Measurements from ENCODE around the gene EPHA5. TPM values are rescaled to one million over a fixed set of nuclear protein-coding genes. Genes with fewer than 3 reads are reported as not detected.
A peak's percentile ranks its signal among the peaks of the same experiment; 100 is the strongest.

The EPHA5 gene
- total RNA-seq, 6 experiments from 2014 or later, result not detected

DNA sequence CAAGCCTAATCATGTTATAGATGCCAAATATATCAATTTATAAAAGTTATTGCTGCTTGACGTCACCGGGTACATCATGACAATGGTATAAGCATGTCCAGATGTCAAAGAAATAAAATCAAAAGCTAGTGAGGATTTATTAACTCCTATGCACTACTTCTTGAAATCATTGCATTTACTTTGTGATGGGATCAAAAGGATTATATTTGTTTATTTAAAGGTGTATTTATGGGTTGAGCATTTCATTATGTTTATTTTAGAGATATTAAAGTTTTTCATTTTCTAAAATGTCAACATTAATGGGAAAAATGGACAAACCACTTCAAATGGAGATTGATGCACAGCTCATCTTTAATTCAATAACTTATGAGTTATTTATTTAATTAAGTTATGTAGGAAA, 277.8 kb downstream of the EPHA5 start:
- no peak for ATAC-seq

DNA sequence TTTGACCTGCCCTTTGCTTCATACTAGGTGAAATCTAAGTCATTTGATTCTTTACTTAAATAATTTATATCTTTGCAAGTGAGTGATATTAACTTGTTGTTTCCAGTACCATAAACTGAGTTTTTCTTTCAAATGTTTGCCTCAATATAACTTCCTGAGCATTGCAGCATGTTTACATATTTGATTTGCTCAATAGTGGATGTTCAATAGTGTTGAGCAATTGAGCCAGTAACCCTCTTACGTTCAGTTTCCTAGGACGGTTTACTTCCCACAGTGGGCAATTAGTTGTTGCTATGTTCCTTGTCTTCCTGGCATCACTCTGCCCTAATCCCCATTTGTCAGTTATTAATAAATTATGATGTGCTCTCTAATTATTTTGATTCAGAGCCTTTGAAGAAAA, 278.5 kb downstream of the EPHA5 start:
- peak; percentile 82 to 95 (median 88) for ATAC-seq
- 13% methylated on average over 2 of the region's 2 CpGs for WGBS (ENCODE audit: insufficient coverage, low coverage, low lambda C conversion rate, missing lambda C conversion rate)

More for the DNA sequence above, 277.8 kb downstream of the EPHA5 start:
- no peak for DNase-seq
- Histone ChIP-seq H3K36me3 (no peaks in the 10 kb centered on the region), H3K27ac (no peak overlapping the region), H3K4me3 (no peak overlapping the region), H3K9me3 (no peaks in the 10 kb centered on the region), H3K27me3 (no peaks in the 10 kb centered on the region), H3K4me1 (peaks cover 0 to 8% (median 0%) of the 10 kb centered on the region in 4 donors)
- TF ChIP-seq POLR2A (IDR thresholded peaks at IDR 0.05), result no peak
- TF ChIP-seq, protein P1, sequence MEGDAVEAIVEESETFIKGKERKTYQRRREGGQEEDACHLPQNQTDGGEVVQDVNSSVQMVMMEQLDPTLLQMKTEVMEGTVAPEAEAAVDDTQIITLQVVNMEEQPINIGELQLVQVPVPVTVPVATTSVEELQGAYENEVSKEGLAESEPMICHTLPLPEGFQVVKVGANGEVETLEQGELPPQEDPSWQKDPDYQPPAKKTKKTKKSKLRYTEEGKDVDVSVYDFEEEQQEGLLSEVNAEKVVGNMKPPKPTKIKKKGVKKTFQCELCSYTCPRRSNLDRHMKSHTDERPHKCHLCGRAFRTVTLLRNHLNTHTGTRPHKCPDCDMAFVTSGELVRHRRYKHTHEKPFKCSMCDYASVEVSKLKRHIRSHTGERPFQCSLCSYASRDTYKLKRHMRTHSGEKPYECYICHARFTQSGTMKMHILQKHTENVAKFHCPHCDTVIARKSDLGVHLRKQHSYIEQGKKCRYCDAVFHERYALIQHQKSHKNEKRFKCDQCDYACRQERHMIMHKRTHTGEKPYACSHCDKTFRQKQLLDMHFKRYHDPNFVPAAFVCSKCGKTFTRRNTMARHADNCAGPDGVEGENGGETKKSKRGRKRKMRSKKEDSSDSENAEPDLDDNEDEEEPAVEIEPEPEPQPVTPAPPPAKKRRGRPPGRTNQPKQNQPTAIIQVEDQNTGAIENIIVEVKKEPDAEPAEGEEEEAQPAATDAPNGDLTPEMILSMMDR (IDR thresholded peaks at IDR 0.05), result no peak
- WGBS (ENCODE audit: insufficient coverage, low coverage, low lambda C conversion rate, missing lambda C conversion rate), result 31% methylated on average over 2 of the region's 2 CpGs
- intact Hi-C loops (cut with DNase I), result no loop called here

DNA sequence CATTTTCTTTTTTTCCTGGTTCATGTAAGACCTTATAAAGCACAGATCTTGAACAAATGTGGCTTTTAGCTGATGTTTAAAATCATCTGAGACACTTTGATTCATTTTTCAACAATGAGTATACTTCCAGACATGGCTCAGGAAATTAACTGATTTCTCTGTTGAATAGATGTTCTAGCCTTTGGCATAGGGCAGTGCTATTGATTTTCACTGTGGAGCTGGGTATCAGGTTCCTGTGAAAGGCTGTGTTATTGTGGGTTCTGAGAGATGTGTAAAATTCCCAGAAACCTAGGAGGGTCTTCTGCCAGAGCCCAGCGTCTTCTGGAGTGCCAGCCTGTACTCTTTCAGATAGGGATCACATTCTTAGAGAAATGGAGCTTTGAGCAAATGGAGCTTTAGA, 278.9 kb downstream of the EPHA5 start:
- no peaks in the 10 kb centered on the region for H3K27me3 ChIP-seq
- DNase-seq (no peak), ATAC-seq (peak; percentile 68 to 90 (median 79))
- intact Hi-C loops (cut with DNase I), result no loop called here
- no peak overlapping the region for H3K4me3 ChIP-seq
- H3K36me3 ChIP-seq, result no peaks in the 10 kb centered on the region
- H3K9me3 ChIP-seq, result no peaks in the 10 kb centered on the region
- WGBS (ENCODE audit: insufficient coverage, low coverage, low lambda C conversion rate, missing lambda C conversion rate), result 22% methylated on average over 1 of the region's 1 CpG
- no peak for TF ChIP-seq POLR2A (IDR thresholded peaks at IDR 0.05)
- no peak overlapping the region for H3K27ac ChIP-seq
- peaks cover 0 to 8% (median 0%) of the 10 kb centered on the region in 4 donors for H3K4me1 ChIP-seq

More for the DNA sequence above, 278.5 kb downstream of the EPHA5 start:
- no peaks in the 10 kb centered on the region for H3K9me3 ChIP-seq
- no peaks in the 10 kb centered on the region for H3K36me3 ChIP-seq
- intact Hi-C loops (cut with DNase I), result no loop called here
- DNase-seq, result no peak
- H3K27me3 ChIP-seq, result no peaks in the 10 kb centered on the region
- no peak overlapping the region for H3K4me3 ChIP-seq
- H3K4me1 ChIP-seq, result peaks cover 0 to 8% (median 0%) of the 10 kb centered on the region in 4 donors
- TF ChIP-seq POLR2A (IDR thresholded peaks at IDR 0.05), result no peak
- TF ChIP-seq, protein P1 (IDR thresholded peaks at IDR 0.05), result no peak
- no peak overlapping the region for H3K27ac ChIP-seq

DNA sequence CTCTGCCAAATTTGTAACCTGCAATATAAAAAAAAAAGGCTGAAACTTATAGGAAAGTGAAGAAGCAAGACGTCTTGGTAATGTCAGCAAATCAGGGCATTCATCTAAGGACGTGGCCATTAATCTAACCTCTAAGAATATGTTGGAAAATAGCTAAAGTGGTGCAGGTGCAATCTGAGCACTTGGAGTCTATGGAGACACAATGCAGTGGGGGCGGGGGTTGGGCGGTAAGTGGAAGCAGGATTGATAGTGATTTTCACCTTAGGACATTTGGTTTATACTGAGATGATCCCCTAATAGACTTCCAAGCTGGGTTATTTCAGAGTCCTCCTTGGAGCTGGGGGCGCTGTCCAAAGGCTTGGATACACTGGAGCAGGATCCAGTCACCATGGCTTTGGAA, 283.4 kb downstream of the EPHA5 start:
- Histone ChIP-seq H3K27ac (no peak overlapping the region), H3K36me3 (no peaks in the 10 kb centered on the region), H3K4me3 (no peak overlapping the region), H3K27me3 (no peaks in the 10 kb centered on the region), H3K4me1 (peaks cover 0 to 8% (median 0%) of the 10 kb centered on the region in 4 donors), H3K9me3 (no peaks in the 10 kb centered on the region)
- intact Hi-C loops (cut with DNase I), result no loop called here
- WGBS (ENCODE audit: insufficient coverage, low coverage, low lambda C conversion rate, missing lambda C conversion rate), result 69% methylated on average over 5 of the region's 5 CpGs
- DNase-seq, result no peak
- no peak for ATAC-seq
- no peak for TF ChIP-seq POLR2A (IDR thresholded peaks at IDR 0.05)
- TF ChIP-seq, protein P1 (IDR thresholded peaks at IDR 0.05), result no peak

DNA sequence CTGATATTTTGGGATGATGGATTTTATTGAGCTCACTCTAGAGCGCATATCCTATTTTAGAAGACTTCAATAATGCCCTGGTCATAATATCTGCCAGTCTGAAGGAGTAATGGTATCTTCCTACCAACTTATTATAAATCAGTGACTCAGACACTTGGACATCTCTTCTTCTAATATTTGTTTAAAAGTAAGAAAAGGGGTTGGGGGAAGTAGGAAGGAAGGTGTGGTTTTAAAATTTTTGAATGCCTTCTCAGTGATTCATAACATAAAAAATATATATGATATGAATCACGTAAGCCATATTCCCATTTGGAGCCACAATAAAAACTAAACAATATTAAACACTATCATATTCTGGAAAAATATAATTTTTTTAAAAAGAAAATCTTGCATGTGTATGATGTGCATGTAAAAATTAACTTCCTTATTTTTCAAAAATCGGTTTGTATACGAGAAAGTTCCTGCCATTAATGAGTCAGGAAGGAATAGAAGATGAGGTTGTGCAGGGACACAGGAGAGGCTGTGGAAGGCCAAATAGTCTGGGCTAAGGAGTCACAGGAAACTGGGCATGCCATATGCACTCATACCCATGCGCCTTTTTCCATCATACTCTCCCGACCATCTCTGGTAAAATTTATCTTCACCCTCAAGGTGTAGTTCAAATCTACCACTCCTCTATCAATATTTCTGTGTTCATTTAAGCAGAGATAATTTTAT, 286.5 kb downstream of the EPHA5 start:
- Histone ChIP-seq H3K27ac (no peak overlapping the region), H3K27me3 (no peaks in the 10 kb centered on the region), H3K36me3 (no peaks in the 10 kb centered on the region), H3K9me3 (no peaks in the 10 kb centered on the region), H3K4me1 (no peaks in the 10 kb centered on the region), H3K4me3 (no peak overlapping the region)
- 74% methylated on average over 6 of the region's 6 CpGs for WGBS (ENCODE audit: insufficient coverage, low coverage, low lambda C conversion rate, missing lambda C conversion rate)
- ATAC-seq (no peak), DNase-seq (no peak)
- TF ChIP-seq, protein P1 (IDR thresholded peaks at IDR 0.05), result no peak
- TF ChIP-seq POLR2A (IDR thresholded peaks at IDR 0.05), result no peak
- intact Hi-C loops (cut with DNase I), result no loop called here
